OCI-M1 (cell line): ENCODE data around the gene REM1.
"Not testable (repeated sequence)": the region's sequence is repeated elsewhere in the genome, so short reads cannot be mapped to it uniquely, and the experiment has no call there.

Experiments used
- DNase-seq: peaks from one replicate; lab custom pipeline; 2025; lab: John Stamatoyannopoulos, UW

REM1 gene, protein sequence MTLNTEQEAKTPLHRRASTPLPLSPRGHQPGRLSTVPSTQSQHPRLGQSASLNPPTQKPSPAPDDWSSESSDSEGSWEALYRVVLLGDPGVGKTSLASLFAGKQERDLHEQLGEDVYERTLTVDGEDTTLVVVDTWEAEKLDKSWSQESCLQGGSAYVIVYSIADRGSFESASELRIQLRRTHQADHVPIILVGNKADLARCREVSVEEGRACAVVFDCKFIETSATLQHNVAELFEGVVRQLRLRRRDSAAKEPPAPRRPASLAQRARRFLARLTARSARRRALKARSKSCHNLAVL

DNA sequence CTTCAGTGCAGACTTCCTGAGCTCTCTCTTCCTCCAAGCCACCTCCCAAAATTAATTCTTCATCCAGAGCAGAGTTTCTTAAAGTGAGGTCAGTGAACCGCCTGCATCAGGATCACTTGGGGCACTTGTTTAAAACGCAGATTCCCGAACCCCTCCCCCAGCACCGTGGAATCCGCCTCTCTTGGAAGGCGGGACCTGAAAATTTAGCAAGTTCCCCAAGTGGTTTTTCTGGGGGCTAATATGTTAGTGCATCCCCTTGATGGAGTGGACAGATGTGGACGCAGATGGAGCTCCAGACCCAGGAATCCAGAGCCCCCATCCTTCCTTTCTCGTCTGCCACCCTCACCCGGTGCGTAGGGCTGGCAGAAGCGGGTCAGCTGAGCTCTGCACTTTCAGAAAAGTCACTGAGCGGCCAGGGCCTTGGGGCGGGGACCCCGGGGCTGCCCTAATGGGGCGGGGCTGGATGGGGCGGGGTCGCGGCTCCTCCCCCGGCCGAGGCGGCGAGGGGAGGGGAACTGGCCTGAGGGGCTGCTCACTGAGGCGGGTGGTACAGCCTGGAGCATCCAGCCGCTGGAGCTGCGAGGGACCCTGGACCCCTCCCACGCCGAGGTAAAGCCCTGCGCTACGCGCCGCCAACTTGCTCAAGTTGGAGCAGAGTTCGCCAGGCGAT lies at the start of gene REM1, which contains the start of gene DEFB124:
Gene REM1 (plus strand): TSS at position 531 of the 670 bp plus-strand sequence. CDS start 1,158 bp downstream, outside the sequence.
Gene DEFB124 (minus strand): TSS at position 370 of the 670 bp plus-strand sequence. CDS start 2,114 bp downstream, outside the sequence.
- no peak for DNase-seq

DNA sequence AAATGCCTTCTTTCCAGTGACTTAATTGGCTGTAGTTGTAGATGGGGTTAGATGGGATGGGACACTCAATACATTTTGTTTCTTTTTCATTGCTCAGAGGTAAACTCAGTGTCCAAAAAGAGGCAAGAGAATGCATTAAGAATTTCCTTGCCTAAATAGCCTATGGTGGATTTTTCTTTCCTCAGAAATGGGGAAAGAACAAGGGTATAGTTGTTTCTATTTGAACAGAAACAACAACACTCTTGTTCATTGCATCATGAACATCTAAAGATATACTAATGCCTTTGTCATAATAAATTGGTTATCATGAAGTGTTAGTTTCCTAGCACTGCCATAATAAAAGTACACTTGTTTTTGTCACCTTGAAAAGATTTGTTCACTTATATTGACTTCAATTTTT lies 49.3 kb upstream of the REM1 start:
- no peak for DNase-seq

DNA sequence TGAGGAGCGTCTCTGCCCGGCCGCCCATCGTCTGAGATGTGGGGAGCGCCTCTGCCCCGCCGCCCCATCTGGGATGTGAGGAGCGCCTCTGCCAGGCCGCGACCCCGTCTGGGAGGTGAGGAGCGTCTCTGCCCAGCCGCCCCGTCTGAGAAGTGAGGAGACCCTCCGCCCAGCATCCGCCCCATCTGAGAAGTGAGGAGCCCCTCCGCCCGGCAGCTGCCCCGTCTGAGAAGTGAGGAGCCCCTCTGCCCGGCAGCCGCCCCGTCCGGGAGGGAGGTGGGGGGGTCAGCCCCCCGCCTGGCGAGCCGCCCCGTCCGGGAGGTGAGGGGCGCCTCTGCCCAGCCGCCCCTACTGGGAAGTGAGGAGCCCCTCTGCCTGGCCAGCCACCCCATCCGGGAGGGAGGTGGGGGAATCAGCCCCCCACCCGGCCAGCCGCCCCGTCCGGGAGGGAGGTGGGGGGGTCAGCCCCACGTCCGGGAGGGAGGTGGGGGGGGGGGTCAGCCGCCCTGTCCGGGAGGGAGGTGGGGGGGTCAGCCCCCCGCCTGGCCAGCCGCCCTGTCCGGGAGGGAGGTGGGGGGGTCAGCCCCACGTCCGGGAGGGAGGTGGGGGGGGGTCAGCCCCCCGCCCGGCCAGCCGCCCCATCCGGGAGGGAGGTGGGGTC lies 48.1 kb upstream of the REM1 start:
- not testable (repeated sequence) for DNase-seq

DNA sequence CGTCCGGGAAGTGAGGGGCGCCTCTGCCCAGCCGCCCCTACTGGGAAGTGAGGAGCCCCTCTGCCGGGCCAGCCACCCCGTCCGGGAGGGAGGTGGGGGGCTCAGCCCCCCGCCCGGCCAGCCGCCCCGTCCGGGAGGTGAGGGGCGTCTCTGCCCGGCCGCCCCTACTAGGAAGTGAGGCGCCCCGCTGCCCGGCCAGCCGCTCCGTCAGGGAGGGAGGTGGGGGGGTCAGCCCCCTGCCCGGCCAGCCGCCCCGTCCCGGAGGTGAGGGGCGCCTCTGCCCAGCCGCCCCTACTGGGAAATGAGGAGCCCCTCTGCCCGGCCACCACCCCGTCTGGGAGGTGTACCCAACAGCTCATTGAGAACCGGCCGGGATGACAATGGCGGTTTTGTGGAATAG lies 47.5 kb upstream of the REM1 start:
- not testable (repeated sequence) for DNase-seq

DNA sequence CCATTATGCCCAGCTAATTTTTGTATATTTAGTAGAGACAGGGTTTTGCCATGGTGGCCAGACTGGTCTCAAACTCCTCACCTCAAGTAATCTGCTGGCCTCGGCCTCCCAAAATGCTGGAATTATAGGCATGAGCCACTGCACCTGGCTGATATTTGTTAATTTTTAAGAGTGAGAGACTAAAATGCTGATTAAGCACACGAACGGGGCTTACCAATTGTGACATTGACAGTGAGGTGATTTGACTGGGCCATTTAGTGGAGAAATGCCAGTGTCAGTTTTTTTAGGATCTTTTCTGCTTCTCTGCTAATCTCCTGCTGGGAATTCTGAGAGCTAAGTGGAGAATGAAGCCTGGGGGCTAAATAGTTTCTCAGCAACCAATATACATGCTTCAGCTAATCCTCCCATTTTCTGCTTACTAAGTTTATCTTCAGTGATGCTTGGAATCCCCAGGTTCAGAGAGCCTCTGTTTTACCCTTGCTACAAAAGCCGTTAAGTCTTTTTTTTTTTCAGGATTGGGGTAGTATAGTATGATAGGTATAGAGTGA lies 44.4 kb upstream of the REM1 start:
- DNase-seq, result no peak

DNA sequence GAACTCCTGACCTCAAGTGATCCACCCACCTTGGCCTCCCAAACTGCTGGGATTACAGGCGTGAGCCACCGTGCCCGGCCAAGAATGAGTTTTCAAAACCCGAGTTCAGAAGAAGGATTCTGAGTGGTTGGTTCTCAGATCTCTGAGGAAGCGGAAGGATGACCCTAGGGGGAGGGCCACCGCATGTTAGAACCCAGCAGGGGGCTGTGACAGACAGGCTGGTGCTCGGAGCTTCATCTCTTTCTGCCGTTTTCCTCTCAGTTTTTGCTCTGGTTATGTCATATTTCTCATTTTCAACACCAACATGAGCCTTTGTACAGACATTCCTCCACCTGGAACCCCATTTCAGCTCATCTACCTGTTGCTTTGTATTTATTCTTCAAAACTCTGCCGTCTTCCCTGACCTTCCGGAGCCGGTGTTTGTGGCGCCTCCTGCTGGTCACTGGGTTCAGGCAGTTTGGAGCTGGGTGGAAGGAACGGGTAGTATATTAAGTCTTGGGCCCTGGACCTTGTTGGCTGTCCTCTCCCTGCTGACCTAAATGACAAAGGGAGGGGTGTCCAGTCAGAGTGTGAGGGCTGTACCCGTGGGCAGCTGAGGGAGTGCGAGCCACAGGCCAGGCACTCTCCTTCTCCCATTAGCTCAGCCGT lies 35.0 kb upstream of the REM1 start, which contains the start of gene DEFB123:
Gene DEFB123 (plus strand): TSS at position 621 of the 648 bp plus-strand sequence. CDS start 67 bp downstream, outside the sequence.
- no peak for DNase-seq

DNA sequence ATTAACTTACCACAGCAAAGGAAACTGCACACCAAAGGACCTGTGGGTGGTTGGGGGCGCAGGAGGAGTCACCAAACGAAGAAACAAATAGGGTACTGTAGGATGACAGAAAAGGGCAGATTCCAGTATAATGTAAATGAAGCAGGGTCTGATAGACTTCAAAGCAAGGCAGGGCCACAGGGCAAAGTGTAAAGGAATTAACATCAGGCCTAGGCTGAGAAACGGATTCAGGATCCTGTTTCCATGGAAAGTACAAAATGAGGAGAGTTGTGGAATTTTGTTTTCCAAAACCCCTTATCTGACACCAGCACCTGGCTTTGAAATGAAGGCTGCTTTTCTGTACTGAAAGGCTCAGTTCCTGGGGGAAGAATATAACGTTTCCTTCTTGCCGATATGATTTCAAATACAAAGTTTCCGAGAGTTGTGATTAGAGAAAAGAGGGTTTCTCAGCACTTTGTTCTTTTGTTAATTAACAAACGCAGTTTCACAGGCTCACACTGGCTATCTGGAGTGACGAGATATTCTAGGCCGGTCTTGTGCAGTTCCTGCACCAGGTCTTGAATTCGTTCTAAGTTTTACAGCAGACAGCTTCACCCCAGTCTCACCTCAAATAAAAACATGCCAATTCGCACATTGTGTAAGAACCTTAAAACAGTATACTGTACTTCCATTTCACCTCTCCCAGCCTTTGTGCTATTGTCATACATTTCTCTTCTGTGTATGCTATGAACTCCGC lies 28.8 kb upstream of the REM1 start:
- no peak for DNase-seq

DNA sequence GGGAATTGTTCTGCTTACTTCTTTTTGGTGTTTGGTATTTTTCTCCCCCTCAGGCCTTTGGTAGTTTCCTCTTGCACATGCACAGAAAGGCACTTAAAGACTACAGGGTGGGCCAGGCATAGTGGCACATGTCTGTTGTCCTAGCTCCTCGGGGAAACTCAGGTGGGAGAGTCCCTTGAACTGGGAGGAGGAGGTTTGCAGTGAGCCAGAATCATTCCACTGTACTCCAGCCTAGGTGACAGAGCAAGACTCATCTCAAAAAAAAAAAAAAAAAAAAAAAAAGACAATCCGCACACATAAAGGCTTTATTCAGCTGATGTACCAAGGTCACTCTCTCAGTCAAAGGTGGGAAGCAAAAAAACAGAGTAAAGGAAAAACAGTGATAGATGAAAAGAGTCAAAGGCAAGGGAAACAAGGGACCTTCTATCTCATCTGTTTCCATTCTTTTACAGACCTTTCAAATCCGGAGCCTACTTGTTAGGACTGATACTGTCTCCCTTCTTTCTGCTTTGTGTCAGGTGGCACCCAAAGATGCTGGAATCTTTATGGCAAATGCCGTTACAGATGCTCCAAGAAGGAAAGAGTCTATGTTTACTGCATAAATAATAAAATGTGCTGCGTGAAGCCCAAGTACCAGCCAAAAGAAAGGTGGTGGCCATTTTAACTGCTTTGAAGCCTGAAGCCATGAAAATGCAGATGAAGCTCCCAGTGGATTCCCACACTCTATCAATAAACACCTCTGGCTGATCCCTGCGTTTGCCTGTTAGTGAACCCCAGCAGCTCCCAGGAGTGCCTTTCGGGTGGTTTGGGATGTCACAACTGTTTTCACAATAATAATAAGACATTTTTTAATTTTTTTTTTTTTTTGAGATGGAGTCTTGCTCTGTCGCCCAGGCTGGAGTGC lies 25.3 kb upstream of the REM1 start:
- DNase-seq, result no peak

DNA sequence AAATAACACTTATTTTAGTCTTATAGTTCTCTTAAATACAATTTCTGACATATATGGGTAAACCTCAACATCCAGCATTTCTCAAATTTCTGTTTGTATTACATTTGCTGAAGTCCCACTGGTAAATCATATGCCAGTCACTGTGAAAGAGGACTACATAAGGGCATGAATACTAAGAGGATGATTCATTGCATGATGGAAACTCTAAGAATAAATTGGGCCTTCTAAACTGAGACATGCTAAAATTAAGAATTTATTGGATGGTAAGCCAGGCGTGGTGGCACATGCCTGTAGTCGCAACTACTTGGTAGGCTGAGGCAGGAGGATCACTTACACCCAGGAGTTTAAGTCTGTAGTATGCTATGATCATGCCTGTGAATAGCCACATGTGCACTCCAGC lies 22.5 kb upstream of the REM1 start:
- DNase-seq, result no peak

DNA sequence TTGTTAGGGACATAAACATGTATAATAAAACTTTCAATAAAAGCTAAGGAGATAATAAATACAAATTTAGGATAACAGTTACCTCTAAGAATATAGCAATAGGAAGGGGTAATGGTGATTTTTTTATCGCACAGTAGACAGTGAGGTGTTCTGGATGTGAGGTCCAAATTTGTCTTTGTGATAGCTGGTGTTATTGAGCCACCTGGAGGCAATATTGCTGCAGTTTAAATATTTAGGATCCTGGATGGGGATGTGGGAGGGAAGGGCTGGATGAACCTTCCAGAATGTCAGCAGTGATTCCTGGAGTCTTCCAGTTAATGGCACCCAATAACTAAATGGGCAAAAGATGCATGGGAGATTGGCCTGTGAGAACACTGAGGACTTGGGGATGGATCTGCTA lies 20.7 kb upstream of the REM1 start:
- no peak for DNase-seq

DNA sequence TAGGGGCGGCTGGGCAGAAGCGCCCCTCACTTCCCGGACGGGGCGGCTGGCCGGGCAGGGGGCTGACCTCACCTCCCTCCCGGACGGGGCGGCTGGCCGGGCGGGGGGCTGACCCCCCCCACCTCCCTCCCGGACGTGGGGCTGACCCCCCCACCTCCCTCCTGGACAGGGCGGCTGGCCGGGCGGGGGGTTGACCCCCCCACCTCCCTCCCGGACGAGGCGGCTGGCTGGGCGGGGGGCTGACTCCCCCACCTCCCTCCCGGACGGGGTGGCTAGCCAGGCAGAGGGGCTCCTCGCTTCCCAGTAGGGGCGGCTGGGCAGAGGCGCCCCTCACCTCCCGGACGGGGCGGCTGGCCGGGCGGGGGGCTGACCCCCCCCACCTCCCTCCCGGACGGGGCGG lies 4.1 kb upstream of the REM1 start:
- not testable (repeated sequence) for DNase-seq

DNA sequence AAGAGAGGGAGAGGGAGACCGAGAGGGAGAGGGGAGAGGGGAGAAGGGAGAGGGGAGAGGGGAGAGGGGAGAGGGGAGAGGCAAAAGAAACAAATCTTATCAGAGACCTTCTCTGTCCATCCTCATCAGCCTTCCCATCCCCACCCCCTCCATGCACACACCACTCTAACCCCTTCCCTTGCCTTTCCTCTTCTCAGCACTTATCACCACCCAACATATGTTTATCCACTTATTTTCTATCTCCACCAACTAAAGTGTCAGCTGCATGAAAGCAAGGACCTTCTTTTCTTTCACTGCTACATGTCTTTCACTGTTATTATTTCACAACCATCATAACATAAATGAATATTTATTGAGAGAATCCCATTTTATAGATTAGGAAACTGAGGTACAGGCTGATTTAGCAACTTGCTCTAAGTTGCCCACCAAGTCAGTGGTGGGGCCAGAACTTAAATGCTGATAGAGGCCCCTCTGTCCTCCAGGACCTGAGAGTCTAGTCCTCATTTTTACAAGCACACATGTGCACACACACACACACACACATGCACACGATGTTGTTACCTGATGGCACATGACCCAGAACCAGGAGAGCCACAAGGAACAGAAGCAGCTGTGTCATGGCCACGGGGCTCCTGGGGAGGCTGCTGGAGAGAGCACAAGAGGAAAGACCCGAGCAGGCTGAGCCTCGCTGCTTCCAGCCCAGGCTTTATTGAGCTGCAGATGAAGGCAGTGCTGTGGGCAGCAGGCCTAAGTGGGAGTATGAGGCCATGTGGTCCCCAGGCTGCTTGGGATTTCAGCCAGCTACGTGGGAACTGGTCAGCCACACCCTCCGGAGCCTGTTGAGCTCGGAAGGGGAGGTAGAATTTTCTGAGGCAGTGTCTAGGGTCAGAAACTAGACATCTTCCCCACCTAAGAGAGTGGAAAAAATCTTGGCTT lies 2.4 kb upstream of the REM1 start:
- DNase-seq, result peak; percentile 43

DNA sequence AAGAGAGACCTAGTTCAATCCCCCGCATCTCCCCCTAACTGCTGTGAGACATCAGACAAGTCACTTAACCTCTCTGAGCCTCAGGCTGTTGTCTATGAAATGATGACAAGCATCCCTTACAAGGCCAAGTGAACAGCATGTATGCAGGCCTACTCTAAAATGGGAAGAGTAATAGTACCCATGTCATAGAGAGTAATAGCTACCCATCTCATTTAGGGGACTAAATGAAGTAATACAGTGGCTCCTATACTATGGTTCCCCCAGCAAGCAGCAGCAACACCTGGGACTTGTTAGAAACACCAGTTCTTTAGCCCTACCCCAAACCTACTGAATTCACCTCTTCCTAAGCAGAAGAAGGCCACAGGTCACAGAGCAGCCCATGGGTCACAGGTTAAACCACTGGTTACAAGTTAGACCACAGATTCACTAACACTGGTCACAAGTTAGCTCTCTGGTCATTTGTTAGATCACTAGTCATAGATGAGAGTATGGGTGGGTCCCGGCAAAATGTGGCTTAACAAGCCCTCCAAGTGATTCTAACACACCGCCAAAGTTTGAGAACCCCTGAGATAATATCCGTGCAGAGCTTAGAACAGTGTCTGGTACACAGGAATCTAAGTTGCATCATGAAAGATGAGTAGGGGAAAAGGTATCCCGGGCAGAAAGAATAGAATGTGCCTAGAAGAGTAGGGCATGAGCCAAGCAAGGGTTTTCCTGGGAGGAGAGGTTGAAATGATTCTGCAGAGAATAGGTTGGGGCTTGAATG lies 1.6 kb upstream of the REM1 start:
- peak; percentile 35 for DNase-seq

DNA sequence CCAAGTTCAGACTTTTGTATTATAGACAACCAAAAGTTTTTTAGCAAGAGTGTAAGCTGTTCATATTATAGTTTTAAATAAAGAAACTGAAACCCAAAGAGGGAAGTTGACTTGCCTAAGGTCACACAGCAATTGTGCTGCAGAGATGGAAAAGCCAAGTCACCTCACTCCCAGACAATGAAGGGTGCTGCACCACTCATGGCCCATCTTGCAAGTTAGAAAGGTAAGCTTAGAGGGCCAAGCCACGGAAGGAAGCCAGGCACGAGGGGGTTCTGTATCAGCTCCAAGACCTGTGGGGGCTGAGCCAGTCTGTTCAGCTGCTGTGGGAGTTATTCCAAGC lies 1.0 kb upstream of the REM1 start:
- peak; percentile 35 for DNase-seq

DNA sequence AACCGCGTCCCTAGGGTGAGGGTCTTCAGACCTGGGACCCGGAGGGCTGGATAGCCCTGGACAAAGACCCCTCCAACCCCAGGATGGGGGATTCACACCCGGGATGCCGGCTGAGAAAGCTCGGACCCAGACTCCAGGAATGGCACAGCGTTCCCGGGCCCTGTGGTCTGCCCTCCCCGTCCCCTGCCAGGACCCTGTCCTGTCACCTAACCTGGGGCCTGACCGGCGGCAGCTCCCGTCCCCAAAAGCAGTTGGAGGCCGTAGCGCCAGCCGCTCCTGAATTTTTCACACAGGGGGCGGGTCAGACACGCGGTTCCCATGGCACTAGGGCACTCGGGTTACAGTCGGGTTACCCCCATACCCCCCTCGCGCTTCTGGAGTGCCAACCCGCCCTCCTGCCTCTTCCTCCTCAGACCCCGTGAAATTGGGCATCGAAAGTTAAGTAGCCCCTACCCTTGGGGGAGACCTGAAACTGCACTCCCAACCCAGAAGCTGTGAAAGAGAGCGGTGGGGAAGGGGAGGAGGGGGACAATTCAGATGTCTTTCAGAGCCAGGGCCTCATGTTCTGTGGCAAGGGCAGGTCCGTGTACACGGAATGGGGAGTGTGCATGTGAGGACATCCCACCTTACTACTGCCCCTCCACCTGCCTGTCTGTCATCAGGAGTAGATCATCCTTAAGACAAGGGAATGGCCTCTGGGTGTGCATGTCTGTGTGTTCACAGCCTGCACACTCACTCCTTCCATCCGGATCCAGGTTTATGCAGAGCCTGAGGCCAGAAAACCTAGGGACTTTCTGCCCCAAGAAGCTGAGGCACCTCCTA lies 595 bp downstream of the REM1 start:
- DNase-seq, result no peak

DNA sequence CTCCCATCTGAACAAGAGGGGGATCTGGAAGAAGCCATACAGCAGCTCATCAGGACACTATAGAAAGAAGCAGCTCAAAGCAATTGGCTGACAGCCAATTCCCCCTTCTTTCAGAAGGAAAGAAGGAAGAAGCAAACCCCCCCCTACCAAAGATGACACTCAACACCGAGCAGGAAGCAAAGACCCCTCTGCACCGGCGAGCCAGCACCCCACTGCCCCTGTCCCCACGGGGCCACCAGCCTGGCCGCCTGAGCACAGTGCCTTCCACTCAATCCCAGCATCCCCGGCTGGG lies 1.2 kb downstream of the REM1 start:
- no peak for DNase-seq

DNA sequence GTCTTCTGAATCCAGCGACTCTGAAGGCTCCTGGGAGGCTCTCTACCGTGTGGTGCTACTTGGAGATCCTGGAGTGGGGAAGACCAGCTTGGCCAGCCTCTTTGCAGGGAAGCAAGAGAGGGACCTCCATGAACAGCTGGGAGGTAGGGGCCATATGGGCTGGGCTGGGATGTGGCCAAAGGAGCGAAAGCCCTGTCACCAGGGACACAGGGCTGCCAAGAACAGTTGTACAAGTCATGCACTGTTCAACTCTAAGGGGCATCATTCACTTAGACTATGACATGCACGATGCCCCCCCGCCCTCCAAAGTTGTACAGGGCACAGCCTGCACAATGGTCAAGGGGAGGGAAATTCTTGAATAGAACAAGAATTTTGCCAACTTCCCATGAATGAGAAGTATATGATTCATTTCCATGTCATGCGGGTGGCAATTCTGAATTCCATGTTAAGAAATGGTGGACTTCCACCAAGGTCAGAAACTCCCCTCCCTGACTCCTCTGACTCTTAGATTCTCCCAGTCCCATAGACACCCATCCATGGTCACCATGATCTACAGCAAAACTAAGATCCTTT lies 1.6 kb downstream of the REM1 start:
- DNase-seq, result no peak

DNA sequence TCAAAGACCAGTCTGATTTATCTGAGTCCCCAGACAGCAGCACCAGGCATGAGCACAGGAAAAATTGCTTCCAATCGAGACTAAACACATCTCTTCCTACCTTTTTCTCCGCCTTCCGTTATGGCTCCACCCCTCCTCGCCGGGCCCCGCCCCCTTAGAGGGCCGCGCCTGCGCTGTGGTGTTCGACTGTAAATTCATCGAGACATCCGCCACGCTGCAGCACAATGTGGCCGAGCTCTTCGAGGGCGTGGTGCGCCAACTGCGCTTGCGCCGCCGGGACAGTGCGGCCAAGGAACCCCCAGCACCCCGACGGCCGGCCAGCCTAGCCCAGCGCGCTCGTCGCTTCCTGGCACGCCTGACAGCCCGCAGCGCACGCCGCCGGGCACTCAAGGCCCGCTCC lies 8.9 kb downstream of the REM1 start:
- DNase-seq, result no peak
